Natural killer cell treated with Interleukin-12 subunit alpha and Interleukin-12 subunit beta and Interleukin-15 and Interleukin-18, amount 100 ng/mL, for 72 hours (primary cell): ENCODE data around the gene IL7R. TPM values are rescaled to one million over a fixed set of nuclear protein-coding genes. Genes with fewer than 3 reads are reported as not detected.
"Not testable (repeated sequence)": the region's sequence is repeated elsewhere in the genome, so short reads cannot be mapped to it uniquely, and the experiment has no call there.

Experiments
- ATAC-seq, 2 donors: fragments of 150-1000 bp; cut with Tn5 transposase in 1 of 2; sonication (Bioruptor Pico), chemical (Tn5 transposase) in 1 of 2; 2 replicates each; pipeline ENCODE4 v1.10.0; 2021
- DNase-seq: peaks from one replicate; pipeline ENCODE4 v3.0.0; 2022; ENCODE audit warnings: low spot score
- H3K27ac Mint-ChIP-seq, 2 donors: 1 replicate in 1 of 2; 2 replicates in 1 of 2; pipeline ENCODE4 v1.8.0; 2022; ENCODE audit warnings: mixed read lengths in 2 of 2, mild to moderate bottlenecking in 1 of 2, moderate library complexity in 1 of 2
- H3K27me3 Mint-ChIP-seq, 2 donors: 1 replicate in 1 of 2; 2 replicates in 1 of 2; pipeline ENCODE4 v1.8.0; 2022; ENCODE audit warnings: mixed read lengths in 2 of 2
- H3K36me3 Mint-ChIP-seq: one replicate; pipeline ENCODE4 v1.8.0; 2022; ENCODE audit warnings: mixed read lengths
- H3K4me1 Mint-ChIP-seq, 2 donors: 1 replicate in 1 of 2; 2 replicates in 1 of 2; pipeline ENCODE4 v1.8.0; 2022; ENCODE audit warnings: low read depth in 2 of 2, mixed read lengths in 2 of 2, mild to moderate bottlenecking in 1 of 2
- H3K4me3 Mint-ChIP-seq: one replicate; pipeline ENCODE4 v1.8.0; 2022; ENCODE audit warnings: mixed read lengths
- H3K9me3 Mint-ChIP-seq: 2 replicates; pipeline ENCODE4 v1.8.0; 2022; ENCODE audit warnings: mixed read lengths
- total RNA-seq, 2 donors: library from RNA; stranded (reverse); gene quantifications; one replicate each; pipeline ENCODE4 v1.2.3, GENCODE V29; 2022

The IL7R gene
- total RNA-seq, 2 donors from 2014 or later = 2.3 to 21.6 TPM

- Mint-ChIP-seq H3K27ac (no peak overlapping the region), H3K4me3 (no peak overlapping the region), H3K4me1 (no peaks in the 10 kb centered on the region), H3K27me3 (no peaks in the 10 kb centered on the region), H3K36me3 (no peaks in the 10 kb centered on the region), H3K9me3 (no peaks in the 10 kb centered on the region)
- ATAC-seq (no peak), DNase-seq (no peak)
These were observed 33.6 kb downstream of the IL7R start for GRCh38 chr5:35890021-35891020.

- not testable (repeated sequence) for H3K27ac Mint-ChIP-seq, DNase-seq, H3K27me3 Mint-ChIP-seq, H3K36me3 Mint-ChIP-seq, H3K4me3 Mint-ChIP-seq, ATAC-seq, H3K4me1 Mint-ChIP-seq, H3K9me3 Mint-ChIP-seq
These were observed 36.1 kb downstream of the IL7R start for GRCh38 chr5:35892799-35893198.

GRCh38 chr5:35894131-35894530 is 37.4 kb downstream of the IL7R start:
- Mint-ChIP-seq H3K9me3 (no peaks in the 10 kb centered on the region), H3K27me3 (peaks cover 0 to 2% of the 10 kb centered on the region in 2 donors), H3K4me3 (no peak overlapping the region), H3K4me1 (no peaks in the 10 kb centered on the region), H3K36me3 (no peaks in the 10 kb centered on the region), H3K27ac (no peak overlapping the region)
- ATAC-seq = no peak
- no peak for DNase-seq

GRCh38 chr5:35898952-35899660 is 42.4 kb downstream of the IL7R start:
- DNase-seq (no peak), ATAC-seq (no peak)
- H3K27ac Mint-ChIP-seq = peak overlapping the region in 1 of 2 donors; percentile 74
- H3K27me3 Mint-ChIP-seq = peaks cover 0 to 6% of the 10 kb centered on the region in 2 donors
- H3K4me3 Mint-ChIP-seq = no peak overlapping the region
- peaks cover 6 to 23% of the 10 kb centered on the region in 2 donors for H3K4me1 Mint-ChIP-seq
- no peaks in the 10 kb centered on the region for H3K36me3 Mint-ChIP-seq
- no peaks in the 10 kb centered on the region for H3K9me3 Mint-ChIP-seq

GRCh38 chr5:35899800-35900199 is 43.1 kb downstream of the IL7R start:
- Mint-ChIP-seq H3K4me1 (peaks cover 6 to 30% of the 10 kb centered on the region in 2 donors), H3K9me3 (no peaks in the 10 kb centered on the region), H3K27me3 (peaks cover 0 to 8% of the 10 kb centered on the region in 2 donors), H3K27ac (peak overlapping the region in 1 of 2 donors; percentile 74), H3K36me3 (no peaks in the 10 kb centered on the region), H3K4me3 (no peak overlapping the region)
- no peak for DNase-seq
- ATAC-seq = no peak

- H3K4me1 Mint-ChIP-seq = peaks cover 6 to 35% of the 10 kb centered on the region in 2 donors
- no peaks in the 10 kb centered on the region for H3K9me3 Mint-ChIP-seq
- ATAC-seq (no peak), DNase-seq (no peak)
- no peaks in the 10 kb centered on the region for H3K36me3 Mint-ChIP-seq
- H3K4me3 Mint-ChIP-seq = no peak overlapping the region
- peaks cover 0 to 10% of the 10 kb centered on the region in 2 donors for H3K27me3 Mint-ChIP-seq
- no peak overlapping the region for H3K27ac Mint-ChIP-seq
These were observed 44.4 kb downstream of the IL7R start for GRCh38 chr5:35900972-35901695.

GRCh38 chr5:35902046-35902672 is 45.5 kb downstream of the IL7R start:
- no peaks in the 10 kb centered on the region for H3K9me3 Mint-ChIP-seq
- no peak for DNase-seq
- peak overlapping the region; percentile 22 for H3K4me3 Mint-ChIP-seq
- ATAC-seq = peak; percentile 66 to 79
- no peak overlapping the region for H3K27ac Mint-ChIP-seq
- H3K27me3 Mint-ChIP-seq = peaks cover 0 to 14% of the 10 kb centered on the region in 2 donors
- H3K4me1 Mint-ChIP-seq = peaks cover 6 to 35% of the 10 kb centered on the region in 2 donors
- no peaks in the 10 kb centered on the region for H3K36me3 Mint-ChIP-seq

GRCh38 chr5:35903631-35904203 is 47.0 kb downstream of the IL7R start:
- Mint-ChIP-seq H3K4me3 (no peak overlapping the region), H3K27me3 (peaks cover 0 to 16% of the 10 kb centered on the region in 2 donors), H3K4me1 (peaks cover 6 to 35% of the 10 kb centered on the region in 2 donors), H3K36me3 (no peaks in the 10 kb centered on the region), H3K9me3 (no peaks in the 10 kb centered on the region), H3K27ac (peak overlapping the region; percentile 10 to 72)
- DNase-seq = no peak
- peak; percentile 73 to 80 for ATAC-seq

- peaks cover 0 to 19% of the 10 kb centered on the region in 2 donors for H3K27me3 Mint-ChIP-seq
- H3K9me3 Mint-ChIP-seq = no peaks in the 10 kb centered on the region
- no peaks in the 10 kb centered on the region for H3K36me3 Mint-ChIP-seq
- H3K27ac Mint-ChIP-seq = peak overlapping the region; percentile 10 to 72
- H3K4me1 Mint-ChIP-seq = peaks cover 3 to 31% of the 10 kb centered on the region in 2 donors
- DNase-seq = no peak
- H3K4me3 Mint-ChIP-seq = no peak overlapping the region
- peak; percentile 27 to 56 for ATAC-seq
These were observed 47.9 kb downstream of the IL7R start for GRCh38 chr5:35904443-35905132.

GRCh38 chr5:35908228-35908627 is 51.5 kb downstream of the IL7R start:
- Mint-ChIP-seq H3K27me3 (peaks cover 0 to 25% of the 10 kb centered on the region in 2 donors), H3K36me3 (no peaks in the 10 kb centered on the region), H3K9me3 (peaks cover 6% of the 10 kb centered on the region), H3K27ac (no peak overlapping the region), H3K4me3 (no peak overlapping the region), H3K4me1 (peaks cover 0 to 15% of the 10 kb centered on the region in 2 donors)
- DNase-seq (no peak), ATAC-seq (no peak)

- no peak overlapping the region for H3K4me3 Mint-ChIP-seq
- peaks cover 0 to 15% of the 10 kb centered on the region in 2 donors for H3K4me1 Mint-ChIP-seq
- no peak overlapping the region for H3K27ac Mint-ChIP-seq
- ATAC-seq (no peak), DNase-seq (no peak)
- peaks cover 0 to 25% of the 10 kb centered on the region in 2 donors for H3K27me3 Mint-ChIP-seq
- H3K9me3 Mint-ChIP-seq = peaks cover 6% of the 10 kb centered on the region
- no peaks in the 10 kb centered on the region for H3K36me3 Mint-ChIP-seq
These were observed 52.1 kb downstream of the IL7R start for GRCh38 chr5:35908814-35909213.

GRCh38 chr5:35919191-35919590 is 62.5 kb downstream of the IL7R start:
- Mint-ChIP-seq H3K27ac (no peak overlapping the region), H3K4me1 (peaks cover 3 to 12% of the 10 kb centered on the region in 2 donors), H3K4me3 (peak overlapping the region; percentile 3)

More at GRCh38 chr5:35919191-35919590, 62.5 kb downstream of the IL7R start:
- DNase-seq = no peak
- ATAC-seq = peak; percentile 28 to 67
- H3K27me3 Mint-ChIP-seq = peaks cover 18 to 20% of the 10 kb centered on the region in 2 donors
- H3K9me3 Mint-ChIP-seq = peaks cover 3% of the 10 kb centered on the region
- peaks cover 15% of the 10 kb centered on the region for H3K36me3 Mint-ChIP-seq
